Stimulated activated CD4-positive, alpha-beta T cell treated with anti-CD3 and anti-CD28 coated beads, Interleukin-2, amount 100 ng/mL, for 48 hours (primary cell): ENCODE measurements around the gene RELT.
"Not testable (repeated sequence)": the region's sequence is repeated elsewhere in the genome, so short reads cannot be mapped to it uniquely, and the experiment has no call there.

Source experiments
- DNase-seq, 2 donors: peaks; one replicate each; pipeline ENCODE4 v3.0.0-alpha.2; 2020

Gene RELT

DNA sequence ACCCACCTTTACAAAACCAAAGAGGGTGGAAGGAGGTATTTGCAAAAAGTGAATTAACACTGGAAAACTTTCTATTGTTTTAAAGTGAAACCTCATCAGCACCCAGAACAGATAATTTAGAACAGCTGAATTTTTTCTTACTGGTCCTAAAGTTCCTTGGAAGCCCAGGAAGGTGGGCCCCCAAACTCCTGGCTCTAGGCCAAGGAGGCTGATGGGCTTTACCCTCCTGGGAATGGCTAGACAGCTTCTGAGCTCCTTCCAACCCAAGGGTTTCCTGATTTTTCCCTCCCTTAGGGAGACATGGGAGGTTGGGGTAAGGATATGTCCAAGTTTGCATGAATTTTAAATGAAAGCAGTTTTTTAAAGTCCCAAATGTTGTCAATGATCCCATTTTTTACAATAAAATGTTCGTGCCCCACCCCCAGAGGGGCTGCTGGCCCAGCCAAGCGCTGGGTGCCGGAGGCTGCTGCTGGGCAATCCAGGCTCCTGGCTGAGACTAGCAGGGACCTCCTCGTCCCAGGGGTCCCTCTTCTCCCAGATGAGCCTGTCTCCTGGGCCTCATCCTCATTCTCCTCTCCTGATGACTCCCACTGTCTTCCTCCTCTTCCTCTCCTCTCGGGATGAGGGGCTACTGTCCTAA is 28.4 kb downstream of the RELT start:
- no peak for DNase-seq

DNA sequence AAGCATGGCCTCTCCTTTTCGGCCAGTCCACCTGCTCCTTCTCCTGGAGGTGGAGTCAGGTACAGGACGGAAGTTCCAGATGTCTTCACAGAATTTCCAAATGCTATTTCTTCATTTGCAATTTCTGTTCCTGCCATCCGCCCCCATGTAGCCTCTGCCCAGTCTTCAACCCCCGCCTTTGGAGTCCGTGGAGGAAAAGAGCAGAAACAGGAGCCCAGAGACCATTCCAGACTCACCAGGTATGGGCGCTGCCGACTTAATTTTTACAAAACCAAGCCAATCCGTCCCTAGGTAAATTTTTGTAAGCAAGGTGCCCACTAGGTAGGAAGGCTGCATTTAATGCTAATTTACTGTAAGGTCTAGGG is 28.9 kb downstream of the RELT start:
- DNase-seq: no peak

DNA sequence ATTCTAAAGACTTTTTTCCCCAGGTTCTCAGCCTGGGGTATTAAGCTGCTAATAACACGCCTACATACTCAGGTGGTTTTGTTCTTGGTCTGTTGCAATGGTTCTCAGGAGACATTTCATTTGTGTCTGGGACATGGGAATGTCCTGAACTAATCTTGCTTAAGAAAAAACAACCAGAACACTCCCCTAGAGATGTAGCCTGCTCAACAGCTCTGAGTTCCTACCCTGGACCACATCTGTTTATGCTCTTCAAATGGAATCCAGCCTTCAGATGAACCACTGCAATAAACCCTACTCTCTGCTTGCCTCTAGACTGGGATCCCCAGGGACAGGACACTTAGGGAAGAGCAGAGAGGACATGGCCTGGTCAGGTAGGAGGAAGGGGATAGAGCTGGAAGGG is 29.9 kb downstream of the RELT start:
- no peak for DNase-seq

DNA sequence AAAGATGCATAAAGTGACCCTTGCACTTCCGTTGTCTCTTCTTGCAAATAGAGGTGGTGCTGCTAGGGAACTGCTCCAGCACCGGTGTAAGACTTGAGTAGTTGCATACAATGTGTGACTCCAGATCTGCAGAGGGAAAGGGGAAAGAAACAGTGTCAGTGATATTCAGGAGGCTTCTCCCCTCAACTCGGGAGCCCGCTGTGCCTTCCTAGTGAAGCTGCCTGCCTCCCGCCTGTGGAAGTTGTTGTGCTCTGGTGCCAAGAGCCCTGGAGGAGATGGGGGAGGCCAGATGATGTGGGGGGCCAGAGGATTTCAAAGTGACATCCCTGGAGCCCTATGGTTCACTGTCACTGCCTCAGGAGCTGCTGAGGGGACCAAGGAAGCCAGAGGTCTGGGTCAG is 30.4 kb downstream of the RELT start:
- no peak for DNase-seq

DNA sequence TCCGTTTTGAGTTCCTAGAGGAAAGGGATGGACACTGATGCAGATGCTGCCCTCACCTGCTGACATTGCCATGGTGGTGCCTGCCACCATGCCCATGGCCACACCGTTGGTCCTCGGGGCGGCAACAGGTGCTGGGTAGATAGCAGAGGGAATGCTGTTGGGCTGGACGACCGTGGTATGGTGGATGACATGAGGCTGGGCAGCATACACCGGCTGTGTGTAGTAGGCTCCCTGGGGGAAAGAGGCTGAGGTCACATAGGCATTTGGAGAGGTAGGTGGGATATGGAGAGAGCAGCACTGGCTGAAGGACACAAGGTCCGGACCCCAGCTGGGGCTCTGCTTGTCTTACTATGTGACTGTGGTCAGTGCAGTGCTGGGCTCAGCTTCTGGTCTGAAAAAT is 33.2 kb downstream of the RELT start:
- DNase-seq: no peak

DNA sequence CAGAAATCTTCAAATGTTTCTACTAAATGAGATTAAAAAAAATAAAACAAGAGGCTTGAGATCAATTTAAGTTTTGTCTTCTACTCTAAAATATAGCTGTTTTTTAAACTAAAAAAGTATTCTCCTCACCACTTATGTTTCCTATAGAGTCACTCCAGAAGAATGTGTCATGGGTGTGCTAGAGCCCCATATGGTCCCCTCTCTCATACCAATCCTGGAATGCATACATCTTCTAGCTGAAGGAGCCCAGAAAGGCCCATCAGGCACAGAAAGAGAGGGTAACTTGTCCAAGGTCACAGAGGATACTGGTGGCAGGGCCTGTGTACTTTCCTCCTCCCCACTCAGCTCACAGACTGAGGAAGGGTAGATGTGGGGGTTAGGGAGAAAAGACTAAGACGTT is 34.4 kb downstream of the RELT start:
- no peak for DNase-seq

DNA sequence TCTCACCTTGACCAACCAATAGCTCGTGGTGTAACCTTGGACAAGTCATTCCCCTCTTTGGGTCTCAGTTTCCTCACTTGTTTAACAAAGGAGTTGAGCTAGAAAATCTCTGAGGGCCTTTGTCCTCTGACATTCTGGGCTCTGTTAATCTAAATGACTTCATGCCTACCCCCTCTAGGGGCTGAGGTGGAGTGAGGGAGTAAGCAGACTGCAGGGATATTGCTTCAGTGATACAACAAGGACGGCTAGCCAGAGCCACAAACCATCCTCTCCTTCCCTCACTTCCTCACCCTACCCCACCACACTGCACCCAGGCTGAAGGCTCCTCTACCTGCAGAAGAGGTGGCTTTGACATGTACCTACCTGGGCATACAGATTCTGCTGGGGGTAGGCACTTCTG is 34.8 kb downstream of the RELT start:
- DNase-seq: no peak

DNA sequence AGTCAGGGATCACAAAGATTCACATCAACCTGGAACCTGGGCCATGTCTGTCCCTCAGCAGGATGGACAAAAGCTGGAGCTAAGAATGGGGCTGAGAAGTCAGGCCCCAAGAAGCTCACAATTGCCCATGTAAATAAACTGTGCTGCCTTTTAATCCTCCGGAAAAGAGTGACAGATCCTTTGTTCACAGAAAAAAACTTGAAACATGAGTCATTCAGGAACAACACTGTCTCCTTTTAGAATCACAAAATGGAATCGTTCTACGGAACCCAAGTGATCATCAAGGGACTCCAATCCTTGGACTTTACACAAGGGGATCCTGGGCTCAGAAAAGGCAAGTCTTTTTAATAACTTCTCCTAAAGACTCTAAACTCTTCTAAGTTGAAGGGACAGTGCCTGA is 36.1 kb downstream of the RELT start:
- DNase-seq: no peak

DNA sequence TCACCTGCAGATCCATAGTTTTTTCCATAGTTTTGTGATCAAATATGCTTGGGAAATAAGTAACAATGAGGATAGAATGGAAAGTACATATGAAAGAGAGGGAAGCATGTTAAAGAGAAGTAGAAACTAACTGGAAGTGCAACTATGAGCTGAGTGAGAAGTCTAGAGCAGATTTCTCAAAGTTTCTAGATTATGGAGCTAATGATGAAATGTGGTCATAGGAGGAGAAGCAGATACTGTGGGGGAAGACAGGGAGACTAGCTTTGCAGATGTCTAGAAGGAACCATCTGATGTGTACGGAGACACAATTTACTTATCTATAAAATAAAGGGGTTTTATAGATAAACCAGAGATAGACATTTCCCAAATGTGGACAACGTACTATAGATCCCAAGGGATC is 37.1 kb downstream of the RELT start:
- DNase-seq: no peak

DNA sequence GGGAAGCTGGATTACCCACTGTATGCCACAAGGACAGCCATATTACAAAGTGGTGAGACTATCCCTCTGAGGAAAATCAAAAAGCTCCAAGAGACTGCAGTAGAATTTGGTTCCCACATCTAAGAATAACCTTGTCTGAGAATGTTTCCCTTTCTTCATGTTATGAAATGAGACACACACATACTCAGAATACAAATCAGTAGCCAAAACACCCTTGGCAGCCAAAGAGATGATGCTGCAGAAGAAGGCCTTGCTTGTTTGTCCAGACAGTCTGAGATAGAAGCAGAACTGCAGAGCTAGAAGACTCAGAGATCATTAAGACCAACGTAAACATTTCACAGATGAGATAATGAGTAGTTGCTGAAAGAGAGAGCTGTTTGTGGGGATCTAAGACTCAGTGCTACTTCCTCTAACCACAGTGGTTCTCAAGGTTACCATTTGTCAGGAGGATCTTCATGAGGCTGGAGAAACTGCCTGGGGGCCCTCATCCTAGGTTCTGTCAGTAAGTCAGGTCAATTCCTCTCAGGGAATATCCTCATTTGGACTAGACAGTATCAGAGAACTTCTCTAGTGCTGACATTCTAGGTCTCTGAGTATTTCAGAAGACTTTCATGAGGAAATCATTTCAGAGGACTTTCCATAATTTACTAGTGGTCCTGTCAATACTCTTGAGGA is 38.9 kb downstream of the RELT start:
- DNase-seq: no peak

DNA sequence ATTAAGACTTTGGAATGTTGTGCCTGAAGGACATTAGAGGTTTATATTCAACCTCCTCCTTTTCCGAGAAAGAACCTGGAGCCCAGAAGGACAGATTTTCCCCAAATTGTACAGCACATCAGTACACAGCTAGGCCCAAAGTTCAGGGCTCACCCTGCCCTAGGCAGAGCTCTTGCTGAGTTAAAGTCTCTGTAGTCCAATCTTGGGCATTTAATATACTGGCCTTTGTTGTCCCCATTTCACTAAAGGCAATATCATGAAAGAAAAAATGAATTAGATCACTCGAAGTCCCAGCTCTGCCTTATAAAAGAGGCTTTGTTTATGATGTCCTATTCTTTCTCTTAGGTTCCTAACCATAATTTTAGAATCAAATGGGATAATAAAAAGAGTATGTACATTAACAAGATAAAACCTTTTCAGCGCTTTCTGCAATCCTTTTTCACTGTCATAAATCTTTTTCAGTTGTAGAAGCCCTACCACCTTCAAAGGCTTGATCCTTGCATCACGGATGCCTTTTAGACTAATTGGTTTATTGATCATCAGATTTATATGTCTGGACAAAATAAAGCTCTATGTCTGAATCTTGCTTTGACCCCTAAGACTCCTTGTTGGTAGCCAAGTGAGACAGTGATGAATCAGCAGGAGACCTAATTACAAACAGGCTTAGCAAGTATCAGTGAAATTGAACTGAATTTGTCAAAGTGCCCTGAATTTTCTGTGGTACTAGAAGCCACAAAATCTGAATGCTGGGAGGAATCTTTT is 39.8 kb downstream of the RELT start:
- DNase-seq: no peak

DNA sequence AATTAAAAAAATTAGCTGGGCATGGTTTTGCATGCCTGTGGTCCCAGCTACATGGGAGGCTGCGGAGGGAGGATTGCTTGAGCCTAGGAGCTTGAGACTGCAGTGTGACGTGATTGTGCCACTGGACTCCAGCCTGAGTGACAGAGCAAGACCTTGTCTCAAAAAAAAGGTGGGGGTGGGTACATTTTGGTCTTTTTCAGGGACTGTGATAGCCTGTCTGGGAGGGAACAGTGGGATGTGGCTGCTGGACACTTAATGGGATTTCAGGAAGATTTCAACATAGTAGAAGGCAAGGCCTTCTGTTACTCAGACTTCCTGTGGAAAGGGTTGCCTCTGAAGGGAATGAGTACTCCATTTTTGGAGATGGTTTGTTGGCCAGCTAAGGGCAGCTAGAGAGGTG is 40.6 kb downstream of the RELT start:
- DNase-seq: no peak

DNA sequence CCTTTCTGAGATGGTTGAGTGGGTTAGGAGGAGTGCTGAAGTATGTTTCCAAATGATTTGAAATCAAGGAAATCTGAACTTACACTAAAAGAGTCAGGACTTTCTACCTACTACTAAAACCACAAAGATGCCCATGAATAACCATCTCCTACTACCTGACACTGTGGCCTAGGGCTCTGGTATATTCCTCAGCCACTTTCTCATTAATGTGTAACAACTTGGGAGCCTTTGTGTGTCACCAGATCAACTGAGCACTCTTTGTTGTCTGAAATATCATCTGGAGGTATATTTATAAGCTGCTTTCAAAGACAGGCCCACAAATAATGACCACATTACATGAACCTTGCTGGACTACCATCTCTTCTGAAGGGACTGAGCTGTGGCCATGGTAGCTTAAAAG is 43.9 kb downstream of the RELT start:
- no peak for DNase-seq

DNA sequence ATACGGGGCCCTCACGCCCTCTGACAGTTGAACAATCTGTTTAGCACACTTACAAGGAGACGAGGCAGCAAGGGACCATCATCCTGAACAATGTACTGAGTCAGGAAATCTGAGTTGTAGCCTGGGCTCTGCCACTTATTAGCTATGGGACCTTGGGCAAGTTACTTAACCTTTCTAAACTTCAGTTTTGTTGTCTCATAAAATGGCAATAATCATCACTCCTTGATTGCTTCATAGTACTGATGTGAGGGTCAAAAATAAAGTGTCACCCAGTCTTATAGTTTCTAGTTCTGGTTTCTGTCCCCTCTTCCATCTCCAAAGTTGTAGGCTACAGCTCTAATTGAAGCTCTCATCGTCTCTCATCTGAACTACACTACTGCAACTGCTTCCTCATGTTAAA is 46.7 kb downstream of the RELT start:
- no peak for DNase-seq

DNA sequence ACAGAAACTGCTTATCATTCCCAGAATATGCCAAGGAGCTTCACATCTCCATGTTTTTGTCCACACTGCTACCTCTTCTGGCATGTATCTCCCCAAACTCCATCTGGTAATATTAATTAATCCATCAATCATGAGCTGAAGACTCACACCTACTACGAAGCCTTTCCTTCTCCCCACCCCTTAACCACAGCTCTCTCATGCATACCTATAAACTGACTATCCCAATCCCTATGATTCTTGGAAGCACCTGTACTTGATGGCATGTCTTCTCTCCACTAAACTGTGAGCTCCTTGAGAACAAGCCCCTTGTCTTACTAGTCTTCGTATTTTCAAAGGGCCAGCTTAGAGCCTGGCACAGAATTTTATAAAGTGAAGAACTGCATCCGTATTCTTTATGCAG is 47.3 kb downstream of the RELT start:
- no peak for DNase-seq

DNA sequence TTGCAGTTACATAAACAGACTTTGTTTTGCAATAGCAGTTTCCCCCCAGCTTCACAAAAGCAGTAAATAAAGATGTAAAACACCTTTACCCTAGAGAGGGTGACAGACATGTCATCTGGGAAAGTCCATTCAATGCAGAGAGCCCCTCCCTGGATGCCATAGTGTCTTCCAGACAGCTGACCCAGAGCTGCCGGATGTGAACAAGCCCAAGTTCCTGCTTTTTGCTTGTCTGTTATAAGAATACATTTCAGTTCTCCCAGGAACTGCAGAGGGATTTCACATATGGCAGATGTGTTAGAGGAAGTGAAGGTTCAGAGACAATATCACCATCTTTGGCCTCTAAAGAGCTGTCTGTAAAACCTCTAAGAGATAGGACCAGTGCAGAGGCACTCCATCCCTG is 48.9 kb downstream of the RELT start:
- no peak for DNase-seq

DNA sequence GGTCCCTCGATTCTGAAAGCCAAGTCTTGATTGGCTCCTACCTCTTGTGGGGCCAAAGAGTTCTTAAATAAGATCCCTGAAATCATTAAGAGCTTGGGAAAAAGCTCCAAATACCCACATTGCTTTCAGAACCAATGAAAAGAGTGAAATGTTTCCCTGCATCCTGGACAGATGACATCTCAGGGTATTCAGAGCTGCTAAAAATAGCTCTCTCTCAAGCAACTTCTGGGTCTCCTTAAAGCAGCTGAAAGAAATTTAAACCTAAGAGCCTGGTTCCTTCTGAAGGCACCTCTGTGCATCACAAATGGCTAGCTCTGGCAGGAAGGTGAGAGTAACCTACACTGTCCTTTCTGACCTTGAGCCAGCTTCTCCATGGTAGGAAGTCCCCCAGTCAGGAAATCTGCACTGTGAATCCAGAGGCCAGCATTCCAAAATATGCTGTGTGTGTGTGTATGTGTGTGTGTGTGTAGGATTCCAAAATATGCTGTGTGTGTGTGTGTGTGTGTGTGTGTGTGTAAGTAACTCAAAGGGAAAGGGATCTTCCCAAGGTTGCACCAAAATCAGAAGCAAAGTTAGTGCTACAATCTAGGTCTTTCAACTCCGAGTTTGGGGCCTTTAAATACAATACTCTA is 50.1 kb downstream of the RELT start:
- no peak for DNase-seq

DNA sequence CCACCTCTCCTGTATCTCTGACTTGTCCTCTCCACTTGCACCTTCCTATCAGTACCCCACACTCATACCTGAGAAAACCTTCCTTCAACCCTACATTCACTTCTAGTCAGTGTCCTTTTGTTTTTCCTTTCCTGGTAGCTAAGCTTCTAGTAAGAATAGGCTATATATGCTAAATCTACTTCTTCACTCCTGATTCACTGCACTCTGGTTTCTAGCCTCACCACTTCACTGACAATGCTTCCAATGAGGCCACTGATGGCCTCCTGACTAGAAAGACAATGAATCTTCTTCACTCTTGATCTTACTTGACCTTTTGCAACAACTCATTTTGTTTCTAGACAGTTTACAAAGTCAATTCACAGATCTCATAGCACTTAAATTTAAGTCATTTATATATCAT is 52.0 kb downstream of the RELT start:
- DNase-seq: no peak

DNA sequence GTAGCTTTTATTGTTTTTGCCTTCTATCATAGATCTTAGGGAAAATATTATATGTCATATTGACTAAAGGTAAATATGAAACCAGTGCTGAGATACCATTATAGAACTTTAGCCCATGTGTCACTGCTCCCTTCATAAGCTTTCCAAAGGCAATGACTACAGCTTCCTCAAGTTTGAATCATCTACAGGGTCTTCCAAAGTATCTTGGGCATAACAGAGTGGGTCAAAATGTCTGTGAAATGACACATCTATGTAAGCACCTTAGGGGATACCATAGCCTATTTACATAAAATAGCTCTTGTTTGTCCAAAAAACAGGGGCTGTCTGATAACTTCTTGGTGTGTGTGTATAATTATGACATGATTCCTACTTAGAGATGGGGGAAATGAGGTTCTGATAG is 52.5 kb downstream of the RELT start:
- no peak for DNase-seq

DNA sequence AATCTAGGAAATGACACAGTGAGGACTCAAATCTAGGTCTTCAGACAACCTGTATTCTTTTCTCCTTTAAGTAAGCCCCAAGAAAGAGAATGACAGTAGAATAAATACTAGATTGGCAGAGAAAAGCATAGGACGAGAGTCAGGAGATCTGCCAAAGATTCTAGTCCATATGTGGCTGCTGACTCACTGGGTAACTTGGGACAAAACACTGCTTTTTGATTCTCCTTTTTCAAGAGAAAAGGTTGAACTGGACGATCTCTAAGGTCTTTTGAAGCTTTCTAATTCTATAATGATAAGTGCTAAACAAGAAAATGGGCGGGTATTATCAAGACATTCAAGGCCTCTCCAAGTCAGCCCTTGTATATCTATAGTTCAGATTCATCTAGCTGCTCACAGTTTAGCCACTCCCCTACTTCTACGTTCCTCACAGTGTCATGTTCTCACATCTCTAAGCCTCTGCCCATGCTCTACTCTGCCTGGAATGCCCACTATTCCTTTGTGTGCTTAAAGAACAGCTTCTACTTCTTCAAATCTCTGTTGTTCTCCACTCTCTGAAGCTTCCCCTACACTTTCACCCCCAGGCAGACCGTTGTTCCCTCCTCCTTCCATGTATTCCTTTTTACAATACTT is 53.0 kb downstream of the RELT start:
- DNase-seq: no peak

DNA sequence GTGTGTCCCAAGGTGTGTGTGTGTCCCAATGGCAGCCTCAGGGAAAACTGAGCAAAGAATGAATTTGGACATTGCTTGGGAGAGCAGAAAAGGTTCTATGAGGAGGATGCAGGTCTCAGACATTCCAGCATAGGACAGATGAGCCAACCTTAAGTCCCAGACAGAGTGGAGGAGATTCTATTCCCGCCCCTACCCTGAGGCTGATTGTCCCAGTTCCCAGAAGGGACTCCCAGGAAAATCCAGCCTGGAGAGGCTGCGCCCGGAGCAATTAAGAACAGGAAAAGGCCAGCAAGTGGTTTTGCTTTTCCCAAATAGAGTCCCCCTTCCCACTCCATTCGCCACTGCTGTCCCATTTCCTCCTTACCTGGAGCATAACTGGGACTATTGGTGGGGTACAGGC is 54.1 kb downstream of the RELT start:
- DNase-seq: no peak

DNA sequence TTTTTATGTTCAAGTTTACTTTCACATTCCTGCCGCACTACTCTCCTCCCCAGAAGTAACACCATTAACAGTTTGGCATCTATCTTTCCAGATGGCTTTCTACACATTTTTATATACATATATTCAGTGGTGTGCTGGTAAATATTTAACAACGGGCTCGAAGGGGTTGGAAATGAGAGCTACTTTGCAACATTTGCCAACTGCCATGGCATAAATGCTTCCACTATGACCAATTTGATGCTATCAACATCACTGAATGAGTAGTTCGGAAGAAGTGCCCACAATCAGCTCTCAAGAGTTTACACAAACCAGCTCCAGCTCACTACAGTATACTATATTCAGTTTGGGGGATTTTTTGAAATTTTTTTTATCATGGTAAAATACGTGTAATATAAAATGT is 55.2 kb downstream of the RELT start:
- no peak for DNase-seq

DNA sequence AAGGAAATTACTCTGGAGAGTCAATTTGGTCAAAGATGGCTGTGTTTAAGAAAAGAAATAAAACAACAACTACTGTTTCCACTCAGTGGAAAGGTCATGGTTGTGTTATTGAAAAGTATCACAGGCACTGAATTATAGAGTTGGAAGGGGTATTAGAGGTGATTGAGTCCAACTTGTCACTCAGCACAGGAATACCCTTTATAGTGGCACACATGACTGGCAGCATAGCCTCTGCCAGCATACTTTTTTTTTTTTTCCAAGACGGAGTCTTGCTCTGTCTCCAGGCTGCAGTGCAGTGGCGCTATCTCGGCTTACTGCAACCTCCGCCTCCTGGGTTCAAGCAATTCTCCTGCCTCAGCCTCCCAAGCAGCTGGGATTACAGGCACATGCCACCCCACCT is 60.7 kb downstream of the RELT start:
- DNase-seq: not testable (repeated sequence)
